HepG2 (cell line): ENCODE measurements around the gene MIF4GD. TPM values are rescaled to one million over a fixed set of nuclear protein-coding genes. Genes with fewer than 3 reads are reported as not detected.

ENCODE experiments used
- AGO2 ChIP-seq: fragments of 200-400 bp; formaldehyde crosslinking; optimal IDR thresholded peaks from 2 replicates; pipeline ENCODE3; 2017; ENCODE audit warnings: mild to moderate bottlenecking, low read depth, low read length, moderate library complexity
- JARID2 ChIP-seq: sonication (generic); formaldehyde crosslinking; IDR thresholded peaks from 2 replicates; pipeline ENCODE4 v1.8.1; 2023; ENCODE audit warnings: missing genetic modification reagents, inconsistent platforms; ENCODE audit not compliant: insufficient replicate concordance
- PRMT3 ChIP-seq: sonication (generic); formaldehyde crosslinking; IDR thresholded peaks from 2 replicates; pipeline ENCODE4 v1.8.1; 2022; ENCODE audit warnings: low read depth, mild to moderate bottlenecking, moderate library complexity, missing genetic modification reagents, borderline replicate concordance
- RBFOX2 ChIP-seq: fragments of 200-400 bp; formaldehyde crosslinking; IDR thresholded peaks from 2 replicates; pipeline ENCODE4 v1.6.1; 2017; ENCODE audit warnings: low read depth, mild to moderate bottlenecking, low read length
- RXRB ChIP-seq: IDR thresholded peaks from 2 replicates; pipeline ENCODE4 v1.6.1; 2016; ENCODE audit warnings: borderline replicate concordance, missing genetic modification reagents, missing compliant biosample characterization
- SALL1 ChIP-seq: sonication (generic); formaldehyde crosslinking; IDR thresholded peaks from 2 replicates; pipeline ENCODE4 v1.8.0; 2022; ENCODE audit warnings: mild to moderate bottlenecking, missing genetic modification reagents
- SKI ChIP-seq: fragments of 450-650 bp; IDR thresholded peaks from one replicate; pipeline ENCODE4 v1.6.1; 2018; ENCODE audit warnings: mild to moderate bottlenecking; ENCODE audit not compliant: partially characterized antibody
- ZFP1 ChIP-seq: IDR thresholded peaks from 2 replicates; pipeline ENCODE4 v1.6.1; 2016
- ZMYM3 ChIP-seq: sonication (generic); formaldehyde crosslinking; IDR thresholded peaks from 2 replicates; pipeline ENCODE4 v1.5.1; 2020; ENCODE audit warnings: mild to moderate bottlenecking, missing genetic modification reagents
- ZNF124 ChIP-seq: sonication (generic); formaldehyde crosslinking; IDR thresholded peaks from 2 replicates; pipeline ENCODE4 v1.4.0; 2020; ENCODE audit warnings: missing genetic modification reagents
- ZNF274 ChIP-seq: sonication (generic); formaldehyde crosslinking; IDR thresholded peaks from 2 replicates; pipeline ENCODE4 v1.5.1; 2020; ENCODE audit warnings: mild to moderate bottlenecking, missing genetic modification reagents
- ZNF724P ChIP-seq: sonication (generic); formaldehyde crosslinking; IDR thresholded peaks from 2 replicates; pipeline ENCODE4 v1.8.0; 2022; ENCODE audit warnings: missing genetic modification reagents, borderline replicate concordance
- ZSCAN22 ChIP-seq: sonication (generic); formaldehyde crosslinking; IDR thresholded peaks from 2 replicates; pipeline ENCODE4 v1.4.0; 2020; ENCODE audit warnings: mild to moderate bottlenecking, missing genetic modification reagents
- polyA plus RNA-seq, 8 experiments: library from polyadenylated mRNA; depleted of rRNA in 3 of 8; stranded (reverse) in 7 of 8; unstranded in 1 of 8; fragments of >200 nt; fragmentation: Illumina TruSeq in 4 of 8; extraction: Trizol in 4 of 8; gene quantifications; 2 replicates each; pipeline versions ENCODE4 v1.2.1 to v1.2.3, GENCODE V29; 2011 to 2016; ENCODE audit warnings: low read depth in 4 of 8, missing spikeins in 1 of 8, mixed read lengths in 1 of 8; ENCODE audit not compliant: insufficient read depth in 1 of 8
- total RNA-seq, 5 experiments: library from RNA; depleted of rRNA; stranded (reverse); fragments of >200 nt; fragmentation: Illumina TruSeq; extraction: Trizol; gene quantifications; 2 replicates each; pipeline ENCODE4 v1.2.3, GENCODE V29; 2016; ENCODE audit warnings: low read depth in 1 of 5
- TF ChIP-seq, protein P1 (sequence below): sonication (generic); formaldehyde crosslinking; IDR thresholded peaks from 2 replicates; pipeline ENCODE4 v1.9.0; 2021; ENCODE audit warnings: missing genetic modification reagents, borderline replicate concordance
- TF ChIP-seq, protein P2 (sequence below): sonication (generic); formaldehyde crosslinking; IDR thresholded peaks from 2 replicates; pipeline ENCODE4 v1.4.0; 2020; ENCODE audit warnings: mild to moderate bottlenecking, missing genetic modification reagents
- TF ChIP-seq, protein P3 (sequence below): sonication (generic); formaldehyde crosslinking; IDR thresholded peaks from 2 replicates; pipeline ENCODE4 v1.8.1; 2023; ENCODE audit warnings: mild to moderate bottlenecking, inconsistent platforms, moderate library complexity, missing genetic modification reagents, borderline replicate concordance
- TF ChIP-seq, protein P4 (sequence below): sonication (generic); formaldehyde crosslinking; conservative IDR thresholded peaks from 2 replicates; pipeline ENCODE4 v1.4.0; 2020; ENCODE audit warnings: missing genetic modification reagents

Gene MIF4GD
- total and polyA plus RNA-seq, 2 of the 13 experiments (the other 11 are each of a cell fraction or from before 2014, with no cell fraction given): 14.0 to 28.0 TPM

DNA sequence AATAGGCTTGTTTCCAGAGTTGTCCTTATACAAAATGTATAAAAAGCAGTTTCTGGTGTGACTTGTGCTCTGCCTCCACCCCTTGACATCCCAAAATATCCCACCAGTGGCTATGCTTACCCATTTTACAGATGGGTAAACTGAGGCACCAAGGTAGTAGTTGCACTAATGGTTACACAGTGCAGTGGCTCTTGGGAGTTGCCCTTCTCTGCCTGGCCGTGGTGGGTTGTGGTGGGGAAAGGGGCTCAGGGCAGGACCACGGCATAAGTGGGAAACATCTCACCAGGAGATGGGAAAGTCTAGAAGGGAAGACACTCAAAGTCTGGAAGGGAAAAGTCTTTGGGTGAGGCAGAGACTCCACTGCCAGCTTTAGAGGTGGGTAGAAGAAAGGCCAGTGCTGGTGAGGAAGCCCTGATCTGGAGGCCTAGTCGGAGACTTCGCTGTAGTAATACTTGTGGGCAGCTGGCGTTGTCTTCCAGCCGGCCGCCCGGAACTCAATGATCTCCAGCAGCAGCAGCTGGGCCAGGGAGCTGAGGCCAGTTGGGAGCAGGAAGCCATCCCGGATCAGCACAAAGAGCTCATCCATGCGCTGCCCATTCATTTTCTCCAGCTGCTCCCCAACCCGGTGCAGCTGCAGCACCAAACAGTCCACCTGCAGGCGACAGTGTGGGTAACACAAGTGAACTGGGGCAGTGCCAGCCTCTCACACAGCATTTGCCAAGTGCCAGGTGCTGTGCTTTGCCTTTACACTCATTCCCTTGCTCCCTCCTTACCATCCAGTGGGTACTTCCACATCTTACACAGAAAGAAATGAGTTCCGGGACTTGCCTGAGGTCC is 4.5 kb downstream of the MIF4GD start (continued):
- TF ChIP-seq JARID2 (CRISPR knock-in tag) (no peak), ZNF124 (CRISPR knock-in tag) (no peak), ZNF274 (CRISPR knock-in tag) (no peak; the same call in 1 of the 2 replicates), ZSCAN22 (CRISPR knock-in tag) (no peak), RXRB (CRISPR knock-in tag) (no peak), ZMYM3 (peak; percentile 93), AGO2 (peak; percentile 25), RBFOX2 (peak; percentile 51), ZNF724P (CRISPR knock-in tag) (no peak), PRMT3 (CRISPR knock-in tag) (no peak), SKI (no peak), ZFP1 (CRISPR knock-in tag) (no peak), SALL1 (0 out of 2 replicates have a peak, but pooled peaks have one; percentile 13)
- TF ChIP-seq, protein P1, sequence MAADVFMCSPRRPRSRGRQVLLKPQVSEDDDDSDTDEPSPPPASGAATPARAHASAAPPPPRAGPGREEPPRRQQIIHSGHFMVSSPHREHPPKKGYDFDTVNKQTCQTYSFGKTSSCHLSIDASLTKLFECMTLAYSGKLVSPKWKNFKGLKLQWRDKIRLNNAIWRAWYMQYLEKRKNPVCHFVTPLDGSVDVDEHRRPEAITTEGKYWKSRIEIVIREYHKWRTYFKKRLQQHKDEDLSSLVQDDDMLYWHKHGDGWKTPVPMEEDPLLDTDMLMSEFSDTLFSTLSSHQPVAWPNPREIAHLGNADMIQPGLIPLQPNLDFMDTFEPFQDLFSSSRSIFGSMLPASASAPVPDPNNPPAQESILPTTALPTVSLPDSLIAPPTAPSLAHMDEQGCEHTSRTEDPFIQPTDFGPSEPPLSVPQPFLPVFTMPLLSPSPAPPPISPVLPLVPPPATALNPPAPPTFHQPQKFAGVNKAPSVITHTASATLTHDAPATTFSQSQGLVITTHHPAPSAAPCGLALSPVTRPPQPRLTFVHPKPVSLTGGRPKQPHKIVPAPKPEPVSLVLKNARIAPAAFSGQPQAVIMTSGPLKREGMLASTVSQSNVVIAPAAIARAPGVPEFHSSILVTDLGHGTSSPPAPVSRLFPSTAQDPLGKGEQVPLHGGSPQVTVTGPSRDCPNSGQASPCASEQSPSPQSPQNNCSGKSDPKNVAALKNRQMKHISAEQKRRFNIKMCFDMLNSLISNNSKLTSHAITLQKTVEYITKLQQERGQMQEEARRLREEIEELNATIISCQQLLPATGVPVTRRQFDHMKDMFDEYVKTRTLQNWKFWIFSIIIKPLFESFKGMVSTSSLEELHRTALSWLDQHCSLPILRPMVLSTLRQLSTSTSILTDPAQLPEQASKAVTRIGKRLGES (CRISPR knock-in tag): no peak
- TF ChIP-seq, protein P2, sequence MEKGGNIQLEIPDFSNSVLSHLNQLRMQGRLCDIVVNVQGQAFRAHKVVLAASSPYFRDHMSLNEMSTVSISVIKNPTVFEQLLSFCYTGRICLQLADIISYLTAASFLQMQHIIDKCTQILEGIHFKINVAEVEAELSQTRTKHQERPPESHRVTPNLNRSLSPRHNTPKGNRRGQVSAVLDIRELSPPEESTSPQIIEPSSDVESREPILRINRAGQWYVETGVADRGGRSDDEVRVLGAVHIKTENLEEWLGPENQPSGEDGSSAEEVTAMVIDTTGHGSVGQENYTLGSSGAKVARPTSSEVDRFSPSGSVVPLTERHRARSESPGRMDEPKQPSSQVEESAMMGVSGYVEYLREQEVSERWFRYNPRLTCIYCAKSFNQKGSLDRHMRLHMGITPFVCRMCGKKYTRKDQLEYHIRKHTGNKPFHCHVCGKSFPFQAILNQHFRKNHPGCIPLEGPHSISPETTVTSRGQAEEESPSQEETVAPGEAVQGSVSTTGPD (CRISPR knock-in tag): no peak
- TF ChIP-seq, protein P3, sequence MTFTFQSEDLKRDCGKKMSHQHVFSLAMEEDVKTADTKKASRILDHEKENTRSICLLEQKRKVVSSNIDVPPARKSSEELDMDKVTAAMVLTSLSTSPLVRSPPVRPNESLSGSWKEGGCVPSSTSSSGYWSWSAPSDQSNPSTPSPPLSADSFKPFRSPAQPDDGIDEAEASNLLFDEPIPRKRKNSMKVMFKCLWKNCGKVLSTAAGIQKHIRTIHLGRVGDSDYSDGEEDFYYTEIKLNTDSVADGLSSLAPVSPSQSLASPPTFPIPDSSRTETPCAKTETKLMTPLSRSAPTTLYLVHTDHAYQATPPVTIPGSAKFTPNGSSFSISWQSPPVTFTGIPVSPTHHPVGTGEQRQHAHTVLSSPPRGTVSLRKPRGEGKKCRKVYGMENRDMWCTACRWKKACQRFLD (CRISPR knock-in tag): 0 out of 2 replicates have a peak, but pooled peaks have one; percentile 3
- TF ChIP-seq, protein P4, sequence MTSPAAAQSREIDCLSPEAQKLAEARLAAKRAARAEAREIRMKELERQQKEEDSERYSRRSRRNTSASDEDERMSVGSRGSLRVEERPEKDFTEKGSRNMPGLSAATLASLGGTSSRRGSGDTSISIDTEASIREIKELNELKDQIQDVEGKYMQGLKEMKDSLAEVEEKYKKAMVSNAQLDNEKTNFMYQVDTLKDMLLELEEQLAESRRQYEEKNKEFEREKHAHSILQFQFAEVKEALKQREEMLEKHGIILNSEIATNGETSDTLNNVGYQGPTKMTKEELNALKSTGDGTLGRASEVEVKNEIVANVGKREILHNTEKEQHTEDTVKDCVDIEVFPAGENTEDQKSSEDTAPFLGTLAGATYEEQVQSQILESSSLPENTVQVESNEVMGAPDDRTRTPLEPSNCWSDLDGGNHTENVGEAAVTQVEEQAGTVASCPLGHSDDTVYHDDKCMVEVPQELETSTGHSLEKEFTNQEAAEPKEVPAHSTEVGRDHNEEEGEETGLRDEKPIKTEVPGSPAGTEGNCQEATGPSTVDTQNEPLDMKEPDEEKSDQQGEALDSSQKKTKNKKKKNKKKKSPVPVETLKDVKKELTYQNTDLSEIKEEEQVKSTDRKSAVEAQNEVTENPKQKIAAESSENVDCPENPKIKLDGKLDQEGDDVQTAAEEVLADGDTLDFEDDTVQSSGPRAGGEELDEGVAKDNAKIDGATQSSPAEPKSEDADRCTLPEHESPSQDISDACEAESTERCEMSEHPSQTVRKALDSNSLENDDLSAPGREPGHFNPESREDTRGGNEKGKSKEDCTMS (CRISPR knock-in tag): no peak
